Dermis lymphatic vessel endothelial cell (primary cell): ENCODE data around the gene RHOF. TPM values are rescaled to one million over a fixed set of nuclear protein-coding genes. Genes with fewer than 3 reads are reported as not detected.

ENCODE experiments used
- total RNA-seq: library from RNA; depleted of rRNA; stranded (reverse); fragments of >200 nt; gene quantifications from 2 replicates; pipeline ENCODE4 v1.2.1, GENCODE V29; 2014

Gene RHOF
- 2.9 and 3.4 TPM in 2 replicates for total RNA-seq

GRCh38 chr12:121793440-121793837 is at the start of gene RHOF:
TSS of gene RHOF (minus strand) at chr12:121793688. CDS start at chr12:121793633, 55 bp downstream.

GRCh38 chr12:121803861-121804416 is 10.5 kb upstream of the RHOF start, which contains the start of gene SETD1B:
TSS of gene SETD1B (plus strand) at chr12:121804009. CDS start at chr12:121804738, 729 bp downstream.

Other genes starting within 250 kb of the RHOF start
- 20.9 and 23.2 TPM in 2 replicates for gene KDM2B, start 212.7 kb downstream of the RHOF start, total RNA-seq
- 7.7 and 7.8 TPM in 2 replicates for gene ORAI1, start 167.2 kb downstream of the RHOF start, total RNA-seq
- gene MORN3, start 124.0 kb downstream of the RHOF start, total RNA-seq = 0.17 and 0.33 TPM in 2 replicates
- 3.6 and 3.7 TPM in 2 replicates for gene TMEM120B, start 80.9 kb downstream of the RHOF start, total RNA-seq
- gene SETD1B, start 10.3 kb upstream of the RHOF start, total RNA-seq = 1.3 and 2.1 TPM in 2 replicates
- gene HPD, start 65.2 kb upstream of the RHOF start, total RNA-seq = not detected in 2 replicates
- gene PSMD9, start 95.1 kb upstream of the RHOF start, total RNA-seq = 72.7 and 76.2 TPM in 2 replicates
- gene CFAP251, start 124.9 kb upstream of the RHOF start, total RNA-seq = 1.1 and 1.4 TPM in 2 replicates
- gene BCL7A, start 228.2 kb upstream of the RHOF start, total RNA-seq = 6.6 and 8.4 TPM in 2 replicates